Skeletal muscle tissue (tissue), 4 donors: Measurements from ENCODE around the gene SSBP4. TPM values are rescaled to one million over a fixed set of nuclear protein-coding genes. Genes with fewer than 3 reads are reported as not detected.

Experiments used
- H3K27ac ChIP-seq: one replicate; pipeline ENCODE4 v1.7.0; 2013; ENCODE audit warnings: mild to moderate bottlenecking, low read depth, low read length, inconsistent platforms
- H3K27me3 ChIP-seq, 3 donors: one replicate each; pipeline ENCODE4 v1.7.0; 2013; ENCODE audit warnings: low read length in 3 of 3; ENCODE audit not compliant: control insufficient read depth in 3 of 3, insufficient read depth in 3 of 3
- H3K36me3 ChIP-seq, 3 donors: one replicate each; pipeline ENCODE4 v1.7.0; 2013; ENCODE audit warnings: low read length in 3 of 3; ENCODE audit not compliant: control insufficient read depth in 3 of 3, insufficient read depth in 3 of 3
- H3K4me1 ChIP-seq, 3 donors: one replicate each; pipeline ENCODE4 v1.7.0; 2013; ENCODE audit warnings: low read length in 3 of 3, mild to moderate bottlenecking in 3 of 3; ENCODE audit not compliant: control insufficient read depth in 3 of 3, insufficient read depth in 3 of 3
- H3K4me3 ChIP-seq, 3 donors: one replicate each; pipeline ENCODE4 v1.7.0; 2013; ENCODE audit warnings: low read length in 3 of 3
- H3K9ac ChIP-seq, 3 donors: one replicate each; pipeline ENCODE4 v1.7.0; 2013; ENCODE audit warnings: low read length in 3 of 3, mild to moderate bottlenecking in 3 of 3, moderate library complexity in 2 of 3, low read depth in 1 of 3
- H3K9me3 ChIP-seq, 3 donors: one replicate each; pipeline ENCODE4 v1.7.0; 2013; ENCODE audit warnings: low read length in 3 of 3; ENCODE audit not compliant: control insufficient read depth in 3 of 3
- total RNA-seq: library from RNA; depleted of rRNA; stranded (reverse); fragments of >200 nt; gene quantifications from one replicate; pipeline ENCODE4 v1.2.3, GENCODE V29; 2014
- donor health status: Osteomylitis.

The SSBP4 gene
- total RNA-seq, 1 donor from 2014 or later = 79.3 TPM

- Histone ChIP-seq H3K27ac (no peak within 1 kb of the TSS), H3K9me3 (peaks cover 0 to 2% (median 0%) of the 10 kb centered on the region in 3 donors), H3K27me3 (peaks cover 0 to 8% (median 4%) of the 10 kb centered on the region in 3 donors), H3K4me3 (peak within 1 kb of the TSS in 2 of 3 donors; percentile 2 to 22), H3K36me3 (peaks cover 0 to 7% (median 0%) of the 10 kb centered on the region in 3 donors), H3K9ac (peak within 1 kb of the TSS in 1 of 3 donors; percentile 40), H3K4me1 (peaks cover 5 to 20% (median 17%) of the 10 kb centered on the region in 3 donors)
Measured at GRCh38 chr19:18385675-18386542, 33.3 kb upstream of the SSBP4 start, which contains the start of gene GDF15. Gene GDF15 (plus strand): TSS chr19:18386158. CDS start chr19:18386190, 32 bp downstream.

- peak overlapping the region in 1 of 3 donors; percentile 22 for H3K4me3 ChIP-seq
- no peak overlapping the region for H3K27ac ChIP-seq
- peaks cover 0 to 2% (median 0%) of the 10 kb centered on the region in 3 donors for H3K9me3 ChIP-seq
- peak overlapping the region in 1 of 3 donors; percentile 40 for H3K9ac ChIP-seq
- peaks cover 0 to 9% (median 0%) of the 10 kb centered on the region in 3 donors for H3K36me3 ChIP-seq
- peaks cover 0 to 8% (median 4%) of the 10 kb centered on the region in 3 donors for H3K27me3 ChIP-seq
- H3K4me1 ChIP-seq = peaks cover 5 to 20% (median 17%) of the 10 kb centered on the region in 3 donors
Measured at GRCh38 chr19:18386543-18387271, 32.5 kb upstream of the SSBP4 start.

GRCh38 chr19:18388100-18388959 is 30.9 kb upstream of the SSBP4 start:
- H3K9ac ChIP-seq = peak overlapping the region in 2 of 3 donors; percentile 53 to 74
- peaks cover 0 to 8% (median 4%) of the 10 kb centered on the region in 3 donors for H3K27me3 ChIP-seq
- H3K36me3 ChIP-seq = peaks cover 0 to 11% (median 0%) of the 10 kb centered on the region in 3 donors
- no peak overlapping the region for H3K27ac ChIP-seq
- H3K4me3 ChIP-seq = peak overlapping the region; percentile 40 to 64 (median 62)
- H3K9me3 ChIP-seq = peaks cover 0 to 2% (median 0%) of the 10 kb centered on the region in 3 donors
- H3K4me1 ChIP-seq = peaks cover 5 to 17% (median 14%) of the 10 kb centered on the region in 3 donors

GRCh38 chr19:18388960-18389725 is 30.1 kb upstream of the SSBP4 start:
- Histone ChIP-seq H3K9me3 (peaks cover 0 to 2% (median 0%) of the 10 kb centered on the region in 3 donors), H3K4me1 (peaks cover 5 to 17% (median 14%) of the 10 kb centered on the region in 3 donors), H3K27me3 (peaks cover 0 to 8% (median 4%) of the 10 kb centered on the region in 3 donors), H3K36me3 (peaks cover 0 to 13% (median 0%) of the 10 kb centered on the region in 3 donors), H3K27ac (no peak overlapping the region), H3K4me3 (peak overlapping the region in 2 of 3 donors; percentile 62 to 64), H3K9ac (peak overlapping the region in 1 of 3 donors; percentile 74)

- Histone ChIP-seq H3K9ac (no peak overlapping the region), H3K4me3 (no peak overlapping the region), H3K9me3 (peaks cover 0 to 2% (median 0%) of the 10 kb centered on the region in 3 donors), H3K36me3 (peaks cover 0 to 13% (median 0%) of the 10 kb centered on the region in 3 donors), H3K27ac (no peak overlapping the region), H3K4me1 (peaks cover 5 to 17% (median 14%) of the 10 kb centered on the region in 3 donors), H3K27me3 (peaks cover 0 to 8% (median 4%) of the 10 kb centered on the region in 3 donors)
Measured at GRCh38 chr19:18389726-18390064, 29.5 kb upstream of the SSBP4 start.

- peaks cover 0 to 7% (median 3%) of the 10 kb centered on the region in 3 donors for H3K27me3 ChIP-seq
- H3K9ac ChIP-seq = no peak overlapping the region
Measured at GRCh38 chr19:18390065-18390907, 28.9 kb upstream of the SSBP4 start.

GRCh38 chr19:18391509-18392075 is 27.6 kb upstream of the SSBP4 start:
- Histone ChIP-seq H3K4me1 (peaks cover 10 to 24% (median 21%) of the 10 kb centered on the region in 3 donors), H3K36me3 (peaks cover 0 to 13% (median 0%) of the 10 kb centered on the region in 3 donors), H3K4me3 (no peak overlapping the region), H3K9me3 (peaks cover 0 to 2% (median 0%) of the 10 kb centered on the region in 3 donors), H3K27me3 (peaks cover 0 to under 1% (median 0%) of the 10 kb centered on the region in 3 donors), H3K9ac (no peak overlapping the region), H3K27ac (no peak overlapping the region)

More at GRCh38 chr19:18390065-18390907, 28.9 kb upstream of the SSBP4 start:
- no peak overlapping the region for H3K27ac ChIP-seq
- H3K4me3 ChIP-seq = peak overlapping the region in 1 of 3 donors; percentile 12
- H3K9me3 ChIP-seq = peaks cover 0 to 2% (median 0%) of the 10 kb centered on the region in 3 donors
- peaks cover 0 to 13% (median 0%) of the 10 kb centered on the region in 3 donors for H3K36me3 ChIP-seq
- peaks cover 5 to 17% (median 14%) of the 10 kb centered on the region in 3 donors for H3K4me1 ChIP-seq

- peaks cover 11 to 27% (median 24%) of the 10 kb centered on the region in 3 donors for H3K4me1 ChIP-seq
- peaks cover 0 to 8% (median 1%) of the 10 kb centered on the region in 3 donors for H3K27me3 ChIP-seq
- H3K27ac ChIP-seq = no peak overlapping the region
- H3K9ac ChIP-seq = no peak overlapping the region
- no peak overlapping the region for H3K4me3 ChIP-seq
- peaks cover 0 to 13% (median 0%) of the 10 kb centered on the region in 3 donors for H3K36me3 ChIP-seq
- H3K9me3 ChIP-seq = peaks cover 0 to 2% (median 0%) of the 10 kb centered on the region in 3 donors
Measured at GRCh38 chr19:18392417-18392816, 26.8 kb upstream of the SSBP4 start.
